Endothelial cell (in vitro differentiated cells): ENCODE data around the gene PCDHA5. TPM values are rescaled to one million over a fixed set of nuclear protein-coding genes. Genes with fewer than 3 reads are reported as not detected.

Experiments
- DNase-seq: peaks from one replicate; pipeline ENCODE4 v3.0.0; 2021; ENCODE audit warnings: low spot score
- H3K27ac Mint-ChIP-seq: one replicate; pipeline ENCODE4 v1.8.0; 2021; ENCODE audit warnings: mixed read lengths, inconsistent platforms; ENCODE audit not compliant: unreplicated experiment
- H3K27me3 Mint-ChIP-seq: one replicate; pipeline ENCODE4 v1.8.0; 2021; ENCODE audit warnings: mild to moderate bottlenecking, moderate library complexity, mixed read lengths, inconsistent platforms; ENCODE audit not compliant: unreplicated experiment
- H3K36me3 Mint-ChIP-seq: one replicate; pipeline ENCODE4 v1.8.0; 2021; ENCODE audit warnings: mild to moderate bottlenecking, low read depth, mixed read lengths, inconsistent platforms; ENCODE audit not compliant: unreplicated experiment
- H3K4me1 Mint-ChIP-seq: one replicate; pipeline ENCODE4 v1.8.0; 2021; ENCODE audit warnings: mild to moderate bottlenecking, mixed read lengths, inconsistent platforms; ENCODE audit not compliant: unreplicated experiment
- H3K4me3 Mint-ChIP-seq: one replicate; pipeline ENCODE4 v1.8.0; 2021; ENCODE audit warnings: mild to moderate bottlenecking, mixed read lengths, inconsistent platforms; ENCODE audit not compliant: unreplicated experiment
- H3K9me3 Mint-ChIP-seq: one replicate; pipeline ENCODE4 v1.8.0; 2021; ENCODE audit warnings: mixed read lengths, inconsistent platforms; ENCODE audit not compliant: unreplicated experiment
- total RNA-seq: library from RNA; stranded (reverse); fragmentation: NEBNext Ultra II Directional; extraction: Animal tissue kit (Norgen Biotek cat#: 25700); gene quantifications from one replicate; pipeline ENCODE4 v1.2.1, GENCODE V29; 2021; ENCODE audit not compliant: unreplicated experiment
- TF ChIP-seq, protein P1 (sequence below): fragments of 200-600 bp; sonication (generic); IDR thresholded peaks from one replicate; pipeline ENCODE4 v1.5.0; 2021; ENCODE audit warnings: antibody characterized with exemption; ENCODE audit not compliant: unreplicated experiment

PCDHA5 gene
- total RNA-seq, 1 donor from 2014 or later: 2.7 TPM

DNA sequence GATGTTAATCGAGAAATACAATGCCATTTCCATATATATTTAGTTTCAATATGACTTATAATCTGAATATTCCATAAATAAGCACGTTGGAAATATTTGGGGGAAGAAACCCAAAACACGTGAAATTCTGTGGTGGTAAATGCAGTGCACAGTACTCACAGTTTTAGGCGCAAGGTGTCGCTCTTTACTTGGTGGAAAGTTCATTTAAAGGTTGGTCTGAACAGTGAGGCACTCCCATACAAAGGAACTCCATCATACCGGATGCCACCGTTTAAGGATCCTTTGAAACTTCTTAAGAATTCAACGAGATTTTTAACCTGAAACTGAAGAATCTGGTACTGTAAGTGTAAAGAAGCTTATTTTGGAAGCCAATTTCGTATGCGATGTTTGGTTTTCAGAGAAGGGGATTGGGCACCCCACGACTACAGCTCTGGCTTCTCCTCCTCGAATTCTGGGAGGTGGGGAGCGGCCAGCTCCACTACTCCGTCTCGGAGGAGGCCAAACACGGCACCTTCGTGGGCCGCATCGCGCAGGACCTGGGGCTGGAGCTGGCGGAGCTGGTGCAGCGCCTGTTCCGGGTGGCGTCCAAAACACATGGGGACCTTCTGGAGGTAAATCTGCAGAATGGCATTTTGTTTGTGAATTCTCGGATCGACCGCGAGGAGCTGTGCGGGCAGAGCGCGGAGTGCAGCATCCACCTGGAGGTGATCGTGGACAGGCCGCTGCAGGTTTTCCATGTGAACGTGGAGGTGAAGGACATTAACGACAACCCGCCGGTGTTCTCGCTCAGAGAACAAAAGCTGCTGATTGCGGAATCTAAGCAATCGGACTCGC lies 47.5 kb downstream of the PCDHA5 start, which contains the start of gene PCDHA11:
Gene PCDHA11, plus strand, starts transcription at position 237 of the 834 bp plus-strand sequence. Its CDS starts 147 bp downstream, at position 384.
- H3K4me1 Mint-ChIP-seq: peaks cover 12% of the 10 kb centered on the region
- peak within 1 kb of the TSS; percentile 93 for H3K4me3 Mint-ChIP-seq
- H3K27me3 Mint-ChIP-seq: peaks cover 2% of the 10 kb centered on the region
- TF ChIP-seq, protein P1, sequence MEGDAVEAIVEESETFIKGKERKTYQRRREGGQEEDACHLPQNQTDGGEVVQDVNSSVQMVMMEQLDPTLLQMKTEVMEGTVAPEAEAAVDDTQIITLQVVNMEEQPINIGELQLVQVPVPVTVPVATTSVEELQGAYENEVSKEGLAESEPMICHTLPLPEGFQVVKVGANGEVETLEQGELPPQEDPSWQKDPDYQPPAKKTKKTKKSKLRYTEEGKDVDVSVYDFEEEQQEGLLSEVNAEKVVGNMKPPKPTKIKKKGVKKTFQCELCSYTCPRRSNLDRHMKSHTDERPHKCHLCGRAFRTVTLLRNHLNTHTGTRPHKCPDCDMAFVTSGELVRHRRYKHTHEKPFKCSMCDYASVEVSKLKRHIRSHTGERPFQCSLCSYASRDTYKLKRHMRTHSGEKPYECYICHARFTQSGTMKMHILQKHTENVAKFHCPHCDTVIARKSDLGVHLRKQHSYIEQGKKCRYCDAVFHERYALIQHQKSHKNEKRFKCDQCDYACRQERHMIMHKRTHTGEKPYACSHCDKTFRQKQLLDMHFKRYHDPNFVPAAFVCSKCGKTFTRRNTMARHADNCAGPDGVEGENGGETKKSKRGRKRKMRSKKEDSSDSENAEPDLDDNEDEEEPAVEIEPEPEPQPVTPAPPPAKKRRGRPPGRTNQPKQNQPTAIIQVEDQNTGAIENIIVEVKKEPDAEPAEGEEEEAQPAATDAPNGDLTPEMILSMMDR: peak; percentile 41
- no peaks in the 10 kb centered on the region for H3K9me3 Mint-ChIP-seq
- peaks cover 11% of the 10 kb centered on the region for H3K36me3 Mint-ChIP-seq
- peak within 1 kb of the TSS; percentile 40 for H3K27ac Mint-ChIP-seq
- peak; percentile 45 for DNase-seq

DNA sequence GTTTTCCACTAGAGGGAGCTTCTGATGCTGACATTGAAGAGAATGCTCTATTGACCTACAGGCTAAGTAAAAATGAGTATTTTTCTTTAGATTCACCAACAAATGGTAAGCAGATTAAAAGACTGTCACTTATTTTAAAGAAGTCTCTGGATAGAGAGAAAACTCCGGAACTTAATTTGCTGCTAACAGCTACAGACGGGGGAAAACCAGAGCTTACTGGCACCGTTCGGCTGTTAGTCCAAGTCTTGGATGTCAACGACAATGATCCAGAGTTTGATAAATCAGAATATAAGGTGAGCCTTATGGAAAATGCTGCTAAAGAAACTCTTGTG lies 48.1 kb downstream of the PCDHA5 start:
- H3K4me1 Mint-ChIP-seq: peaks cover 12% of the 10 kb centered on the region
- no peak for DNase-seq
- H3K36me3 Mint-ChIP-seq: peaks cover 11% of the 10 kb centered on the region
- peak overlapping the region; percentile 93 for H3K4me3 Mint-ChIP-seq
- peak overlapping the region; percentile 40 for H3K27ac Mint-ChIP-seq
- peaks cover 2% of the 10 kb centered on the region for H3K27me3 Mint-ChIP-seq
- no peaks in the 10 kb centered on the region for H3K9me3 Mint-ChIP-seq
- TF ChIP-seq, protein P1: no peak

DNA sequence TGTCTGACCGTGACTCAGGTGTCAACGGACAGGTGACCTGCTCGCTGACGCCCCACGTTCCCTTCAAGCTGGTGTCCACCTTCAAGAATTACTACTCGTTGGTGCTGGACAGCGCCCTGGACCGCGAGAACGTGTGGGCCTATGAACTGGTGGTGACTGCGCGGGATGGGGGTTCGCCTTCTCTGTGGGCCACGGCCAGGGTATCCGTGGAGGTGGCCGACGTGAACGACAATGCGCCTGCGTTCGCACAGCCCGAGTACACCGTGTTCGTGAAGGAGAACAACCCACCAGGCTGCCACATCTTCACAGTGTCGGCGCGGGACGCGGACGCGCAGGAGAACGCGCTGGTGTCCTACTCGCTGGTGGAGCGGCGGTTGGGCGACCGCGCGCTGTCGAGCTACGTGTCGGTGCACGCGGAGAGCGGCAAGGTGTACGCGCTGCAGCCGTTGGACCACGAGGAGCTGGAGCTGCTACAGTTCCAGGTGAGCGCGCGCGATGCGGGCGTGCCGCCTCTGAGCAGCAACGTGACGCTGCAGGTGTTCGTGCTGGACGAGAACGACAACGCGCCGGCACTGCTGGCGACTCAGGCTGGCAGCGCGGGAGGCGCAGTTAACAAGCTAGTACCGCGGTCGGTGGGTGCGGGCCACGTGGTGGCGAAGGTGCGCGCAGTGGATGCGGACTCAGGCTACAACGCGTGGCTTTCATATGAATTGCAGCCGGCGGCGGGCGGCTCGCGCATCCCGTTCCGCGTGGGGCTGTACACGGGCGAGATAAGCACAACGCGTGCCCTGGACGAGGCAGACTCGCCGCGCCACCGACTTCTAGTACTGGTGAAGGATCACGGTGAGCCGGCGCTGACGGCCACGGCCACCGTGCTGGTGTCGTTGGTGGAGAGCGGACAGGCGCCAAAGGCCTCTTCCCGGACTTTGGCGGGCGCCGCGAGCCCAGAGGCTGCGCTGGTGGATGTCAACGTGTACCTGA lies 49.1 kb downstream of the PCDHA5 start:
- no peak overlapping the region for H3K4me3 Mint-ChIP-seq
- H3K36me3 Mint-ChIP-seq: peaks cover 11% of the 10 kb centered on the region
- DNase-seq: no peak
- no peaks in the 10 kb centered on the region for H3K9me3 Mint-ChIP-seq
- peaks cover 12% of the 10 kb centered on the region for H3K4me1 Mint-ChIP-seq
- TF ChIP-seq, protein P1: no peak
- H3K27me3 Mint-ChIP-seq: peaks cover 2% of the 10 kb centered on the region
- H3K27ac Mint-ChIP-seq: no peak overlapping the region

Other genes starting within 250 kb of the PCDHA5 start
- not detected for gene CD14, start 188.4 kb upstream of the PCDHA5 start, total RNA-seq
- gene TMCO6, start 182.2 kb upstream of the PCDHA5 start, total RNA-seq: 22.7 TPM
- 56.0 TPM for gene NDUFA2, start 174.0 kb upstream of the PCDHA5 start, total RNA-seq
- gene IK, start 173.8 kb upstream of the PCDHA5 start, total RNA-seq: 76.1 TPM
- 28.5 TPM for gene WDR55, start 156.7 kb upstream of the PCDHA5 start, total RNA-seq
- gene DND1, start 148.0 kb upstream of the PCDHA5 start, total RNA-seq: 1.8 TPM
- gene HARS1, start 130.2 kb upstream of the PCDHA5 start, total RNA-seq: 75.0 TPM
- 37.0 TPM for gene HARS2, start 130.2 kb upstream of the PCDHA5 start, total RNA-seq
- gene ZMAT2, start 121.2 kb upstream of the PCDHA5 start, total RNA-seq: 51.0 TPM
- 0.13 TPM for gene PCDHA1, start 35.5 kb upstream of the PCDHA5 start, total RNA-seq
- gene PCDHA2, start 26.8 kb upstream of the PCDHA5 start, total RNA-seq: 4.2 TPM
- gene PCDHA3, start 20.6 kb upstream of the PCDHA5 start, total RNA-seq: 2.6 TPM
- 9.9 TPM for gene PCDHA4, start 14.5 kb upstream of the PCDHA5 start, total RNA-seq
- 2.3 TPM for gene PCDHA6, start 6.3 kb downstream of the PCDHA5 start, total RNA-seq
- 2.9 TPM for gene PCDHA7, start 12.7 kb downstream of the PCDHA5 start, total RNA-seq
- 1.6 TPM for gene PCDHA8, start 19.6 kb downstream of the PCDHA5 start, total RNA-seq
- 1.7 TPM for gene PCDHA9, start 26.8 kb downstream of the PCDHA5 start, total RNA-seq
- 16.9 TPM for gene PCDHA10, start 34.3 kb downstream of the PCDHA5 start, total RNA-seq
- gene PCDHA11, start 47.3 kb downstream of the PCDHA5 start, total RNA-seq: 7.8 TPM
- gene PCDHA12, start 53.7 kb downstream of the PCDHA5 start, total RNA-seq: 9.7 TPM
- gene PCDHA13, start 60.5 kb downstream of the PCDHA5 start, total RNA-seq: 2.5 TPM
- 7.5 TPM for gene PCDHAC1, start 104.7 kb downstream of the PCDHA5 start, total RNA-seq
- gene PCDHAC2, start 144.9 kb downstream of the PCDHA5 start, total RNA-seq: 5.2 TPM
- gene PCDHB1, start 229.8 kb downstream of the PCDHA5 start, total RNA-seq: not detected